Hematopoietic multipotent progenitor cell treated with erythropoietin and hydrocortisone succinate and interleukin-3 and kit ligand, for 8 days (in vitro differentiated cells): ENCODE results near the gene NFE2L2.
"Not testable (repeated sequence)": the region's sequence is repeated elsewhere in the genome, so short reads cannot be mapped to it uniquely, and the experiment has no call there.

Source experiments
- DNase-seq: peaks from one replicate; pipeline ENCODE4 v3.0.0-alpha.2; 2015

The NFE2L2 gene

DNA sequence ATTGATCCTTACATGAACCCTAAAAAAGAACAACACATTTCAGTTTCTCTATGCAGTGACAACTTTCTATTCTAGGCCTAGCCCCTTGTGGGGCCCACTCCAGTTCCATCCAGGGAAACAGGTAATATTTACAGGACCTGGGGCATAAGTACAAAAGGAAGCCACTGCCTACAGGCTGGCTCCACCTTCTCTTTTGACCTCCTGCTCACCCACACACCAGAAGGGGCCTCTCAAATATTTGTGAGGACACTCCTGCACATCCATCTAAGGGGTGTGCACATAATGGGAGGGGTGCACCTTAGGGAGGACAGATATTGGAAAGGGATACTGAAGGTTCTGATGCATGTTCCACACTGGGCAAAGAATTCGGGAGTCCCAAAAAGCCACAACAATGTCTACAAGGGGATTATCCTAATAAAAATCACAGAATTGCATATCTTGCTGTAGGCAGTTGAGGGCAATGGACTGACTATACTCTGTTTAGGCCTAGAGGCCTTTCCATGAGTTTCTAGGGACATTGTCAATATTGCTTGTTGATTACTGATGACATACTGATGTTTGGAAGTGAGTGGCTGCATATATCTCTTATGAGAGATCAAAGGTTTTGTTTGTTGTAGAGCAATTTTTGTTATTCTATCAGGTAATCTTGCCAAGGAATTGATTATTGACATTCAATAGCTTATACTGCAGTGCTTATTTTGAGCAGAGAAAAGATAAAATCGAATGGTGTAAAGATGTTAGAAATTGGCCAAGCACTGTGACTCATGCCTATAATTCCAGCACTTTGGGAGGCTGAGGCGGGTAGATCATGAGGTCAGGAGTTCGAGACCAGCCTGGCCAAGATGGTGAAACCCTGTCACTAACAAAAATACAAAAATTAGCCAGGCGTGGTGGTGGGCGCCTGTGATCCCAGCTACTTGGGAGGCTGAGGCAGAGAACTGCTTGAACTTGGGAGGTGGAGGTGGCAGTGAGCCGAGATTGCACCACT, 75.8 kb downstream of the NFE2L2 start:
- no peak for DNase-seq

DNA sequence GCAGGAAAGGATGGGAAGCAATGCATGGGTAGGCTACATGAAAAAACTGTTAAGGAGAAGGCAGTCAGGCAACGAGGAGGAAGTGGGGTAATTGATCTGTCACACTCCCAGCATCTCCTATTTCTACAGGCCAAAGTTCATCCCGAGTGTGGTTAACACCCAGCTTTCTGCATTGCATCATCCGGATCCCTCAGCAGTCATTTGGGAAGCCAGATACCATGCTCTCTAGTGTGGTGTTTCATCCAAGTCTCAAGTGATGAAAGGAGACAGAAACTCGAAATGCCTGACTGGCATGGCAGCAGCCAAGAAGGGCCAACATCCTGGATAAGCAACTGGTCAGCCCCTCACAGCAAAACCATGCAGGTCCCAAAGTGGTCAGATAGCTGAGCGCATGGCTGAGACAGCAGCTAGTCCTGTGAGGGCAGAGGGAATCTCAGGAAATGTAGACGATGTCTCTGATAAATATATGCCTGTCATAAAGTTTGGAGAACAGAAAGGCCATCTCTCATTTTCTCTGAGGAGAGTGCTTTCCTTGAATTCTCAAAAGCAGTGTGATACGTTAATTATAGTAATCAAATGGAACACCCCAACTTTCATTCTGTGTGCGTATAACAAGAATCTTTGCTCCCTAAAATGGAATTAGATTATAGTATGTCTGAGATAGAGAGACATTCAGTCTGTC, 76.8 kb downstream of the NFE2L2 start:
- DNase-seq: no peak

DNA sequence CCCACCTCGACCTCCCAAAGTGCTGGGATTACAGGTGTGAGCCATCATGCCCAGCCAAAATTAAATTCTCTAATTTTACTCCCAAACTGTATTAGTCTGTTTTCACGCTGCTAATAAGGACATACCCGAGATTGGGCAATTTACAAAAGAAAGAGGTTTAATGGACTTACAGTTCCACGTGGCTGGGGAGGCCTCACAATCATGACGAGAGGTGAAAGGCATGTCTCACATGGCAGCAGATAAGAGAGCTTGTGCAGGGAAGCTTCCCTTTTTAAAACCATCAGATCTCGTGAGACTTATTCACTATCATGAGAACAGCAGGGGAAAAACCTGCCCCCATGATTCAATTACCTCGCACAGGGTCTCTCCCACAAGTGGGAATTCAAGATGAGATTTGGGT, 78.5 kb downstream of the NFE2L2 start:
- DNase-seq: not testable (repeated sequence)

DNA sequence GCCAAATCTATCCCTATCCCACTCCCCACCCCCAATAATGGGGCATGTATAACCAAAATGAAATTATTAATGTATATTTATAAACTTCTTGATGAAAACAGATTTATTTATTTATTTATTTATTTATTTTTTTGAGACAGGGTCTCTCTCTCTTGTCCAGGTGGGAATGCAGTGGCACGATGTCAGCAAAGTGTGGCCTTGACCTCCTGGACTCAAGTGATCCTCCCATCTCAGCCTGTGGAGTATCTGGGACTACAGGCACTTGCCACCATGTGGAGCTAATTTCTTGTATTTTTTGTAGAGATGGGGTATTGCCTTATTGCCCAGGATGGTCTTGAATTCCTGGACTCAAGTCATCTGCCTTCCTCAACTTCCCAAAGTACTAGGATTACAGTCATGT, 79.9 kb downstream of the NFE2L2 start:
- DNase-seq: no peak

DNA sequence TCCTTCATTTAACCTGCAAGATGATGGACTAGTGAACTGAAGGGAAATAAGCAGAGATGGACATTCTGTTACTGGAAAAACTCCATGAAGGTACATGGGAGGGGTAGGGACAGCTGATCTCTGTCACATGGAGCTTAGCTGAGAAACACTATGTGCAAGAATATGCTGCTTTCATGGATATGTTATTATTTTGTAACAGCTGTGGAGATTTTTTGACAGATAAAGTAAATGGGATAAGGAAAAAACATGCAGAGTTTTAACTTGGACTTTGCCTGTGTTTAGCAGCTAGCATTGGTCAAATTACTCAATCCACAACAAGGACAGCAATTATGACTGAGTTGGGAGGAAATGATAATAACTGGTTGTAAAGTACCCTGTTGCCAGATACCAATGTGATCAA, 80.7 kb downstream of the NFE2L2 start:
- DNase-seq: no peak
